Measurements from ENCODE around the gene RIOX2.
"Not testable (repeated sequence)": the region's sequence is repeated elsewhere in the genome, so short reads cannot be mapped to it uniquely, and the experiment has no call there.

RIOX2 gene

GRCh38 chr3:97971679-97972567, at the start of gene RIOX2:
Gene RIOX2, minus strand, starts transcription at chr3:97972431. Its CDS starts 4,838 bp downstream, at chr3:97967593.
- DNase-seq (ENCODE audit: low spot score): peak; percentile 71

GRCh38 chr3:98020412-98020811, 48.2 kb upstream of the RIOX2 start:
- no peak for DNase-seq (ENCODE audit: low spot score)

GRCh38 chr3:98018301-98018700, 46.1 kb upstream of the RIOX2 start:
- DNase-seq (ENCODE audit: low spot score): no peak

- DNase-seq (ENCODE audit: low spot score): no peak
These were observed 42.0 kb upstream of the RIOX2 start for GRCh38 chr3:98014268-98014585.

- no peak for DNase-seq (ENCODE audit: low spot score)
These were observed 41.4 kb upstream of the RIOX2 start for GRCh38 chr3:98013411-98014267.

- no peak for DNase-seq (ENCODE audit: low spot score)
These were observed 40.7 kb upstream of the RIOX2 start for GRCh38 chr3:98012979-98013378.

- not testable (repeated sequence) for DNase-seq (ENCODE audit: low spot score)
These were observed 38.7 kb upstream of the RIOX2 start for GRCh38 chr3:98010883-98011449.

GRCh38 chr3:98010194-98010882, 38.1 kb upstream of the RIOX2 start:
- no peak for DNase-seq (ENCODE audit: low spot score)

GRCh38 chr3:98008855-98009254, 36.6 kb upstream of the RIOX2 start:
- DNase-seq (ENCODE audit: low spot score): no peak

- DNase-seq (ENCODE audit: low spot score): no peak
These were observed 33.2 kb upstream of the RIOX2 start for GRCh38 chr3:98005438-98005837.

GRCh38 chr3:98004721-98005120, 32.5 kb upstream of the RIOX2 start:
- no peak for DNase-seq (ENCODE audit: low spot score)

GRCh38 chr3:98003306-98003969, 31.2 kb upstream of the RIOX2 start:
- DNase-seq (ENCODE audit: low spot score): no peak

GRCh38 chr3:98002717-98003116, 30.5 kb upstream of the RIOX2 start:
- DNase-seq (ENCODE audit: low spot score): no peak

- no peak for DNase-seq (ENCODE audit: low spot score)
These were observed 27.8 kb upstream of the RIOX2 start for GRCh38 chr3:97999994-98000393.

- no peak for DNase-seq (ENCODE audit: low spot score)
These were observed 26.9 kb upstream of the RIOX2 start for GRCh38 chr3:97999103-97999502.

GRCh38 chr3:97996988-97997387, 24.8 kb upstream of the RIOX2 start:
- no peak for DNase-seq (ENCODE audit: low spot score)

GRCh38 chr3:97994328-97994945, 22.2 kb upstream of the RIOX2 start:
- DNase-seq (ENCODE audit: low spot score): no peak

GRCh38 chr3:97993526-97993925, 21.3 kb upstream of the RIOX2 start:
- DNase-seq (ENCODE audit: low spot score): no peak

- no peak for DNase-seq (ENCODE audit: low spot score)
These were observed 20.4 kb upstream of the RIOX2 start for GRCh38 chr3:97992547-97993173.

- no peak for DNase-seq (ENCODE audit: low spot score)
These were observed 19.1 kb upstream of the RIOX2 start for GRCh38 chr3:97991293-97991682.

All from putamen (tissue), 1 donor.